Loucy (cell line): Measurements from ENCODE around the gene PACSIN2.

Source experiments
- H2AFZ ChIP-seq: fragments of 200-600 bp; sonication (generic); 2 replicates; pipeline ENCODE4 v1.6.0; 2016; ENCODE audit warnings: antibody characterized with exemption, mild to moderate bottlenecking, low read length, moderate library complexity
- H3F3A ChIP-seq: fragments of 200-600 bp; 2 replicates; pipeline ENCODE4 v1.6.0; 2016; ENCODE audit warnings: antibody characterized with exemption, low read depth, mild to moderate bottlenecking
- H3K27me3 ChIP-seq: fragments of 200-600 bp; sonication (generic); 2 replicates; pipeline ENCODE4 v1.6.1; 2014; ENCODE audit warnings: low read length, mild to moderate bottlenecking; ENCODE audit not compliant: insufficient read depth, poor library complexity, severe bottlenecking
- H3K36me3 ChIP-seq: fragments of 200-600 bp; sonication (generic); 2 replicates; pipeline ENCODE4 v1.6.1; 2016; ENCODE audit warnings: low read length; ENCODE audit not compliant: insufficient read depth
- H3K4me1 ChIP-seq: fragments of 200-600 bp; sonication (generic); 2 replicates; pipeline ENCODE4 v1.5.1; 2014; ENCODE audit warnings: low read length, mild to moderate bottlenecking; ENCODE audit not compliant: insufficient read depth, poor library complexity, severe bottlenecking
- H3K4me2 ChIP-seq: fragments of 200-600 bp; sonication (generic); 2 replicates; pipeline ENCODE4 v1.6.0; 2014; ENCODE audit warnings: antibody characterized with exemption, low read length, low read depth, mild to moderate bottlenecking; ENCODE audit not compliant: poor library complexity, severe bottlenecking
- H3K4me3 ChIP-seq: fragments of 200-600 bp; sonication (generic); 2 replicates; pipeline ENCODE4 v1.5.1; 2014; ENCODE audit warnings: low read length, mild to moderate bottlenecking, mixed read lengths; ENCODE audit not compliant: poor library complexity, severe bottlenecking
- H3K79me2 ChIP-seq: fragments of 200-600 bp; sonication (generic); 2 replicates; pipeline ENCODE4 v1.6.1; 2014; ENCODE audit warnings: low read length; ENCODE audit not compliant: insufficient read depth
- H3K9ac ChIP-seq: fragments of 200-600 bp; sonication (generic); 2 replicates; pipeline ENCODE4 v1.6.0; 2014; ENCODE audit warnings: mild to moderate bottlenecking, low read depth, low read length, moderate library complexity; ENCODE audit not compliant: poor library complexity, severe bottlenecking
- H3K9me2 ChIP-seq: fragments of 200-600 bp; sonication (generic); replicated peaks from 2 replicates; pipeline ENCODE4 v1.6.1; 2016; ENCODE audit warnings: low read depth, low read length, mixed read lengths
- H3K9me3 ChIP-seq: fragments of 200-600 bp; sonication (generic); 2 replicates; pipeline ENCODE4 v1.6.1; 2014; ENCODE audit warnings: mild to moderate bottlenecking, antibody characterized with exemption, low read length, low read depth; ENCODE audit not compliant: insufficient read depth
- H4K20me1 ChIP-seq: fragments of 200-600 bp; sonication (generic); 2 replicates; pipeline ENCODE4 v1.6.0; 2014; ENCODE audit warnings: antibody characterized with exemption, low read length, mild to moderate bottlenecking; ENCODE audit not compliant: insufficient read depth, poor library complexity, severe bottlenecking
- EZH2phosphoT487 ChIP-seq: fragments of 200-600 bp; IDR thresholded peaks from 2 replicates; pipeline ENCODE4 v1.6.1; 2018; ENCODE audit warnings: antibody characterized with exemption, mild to moderate bottlenecking, moderate library complexity, borderline replicate concordance
- TF ChIP-seq, protein P1 (sequence below): fragments of 200-600 bp; sonication (generic); conservative IDR thresholded peaks from 2 replicates; pipeline ENCODE4 v1.5.1; 2014; ENCODE audit warnings: mild to moderate bottlenecking, antibody characterized with exemption, low read length

Gene PACSIN2

DNA sequence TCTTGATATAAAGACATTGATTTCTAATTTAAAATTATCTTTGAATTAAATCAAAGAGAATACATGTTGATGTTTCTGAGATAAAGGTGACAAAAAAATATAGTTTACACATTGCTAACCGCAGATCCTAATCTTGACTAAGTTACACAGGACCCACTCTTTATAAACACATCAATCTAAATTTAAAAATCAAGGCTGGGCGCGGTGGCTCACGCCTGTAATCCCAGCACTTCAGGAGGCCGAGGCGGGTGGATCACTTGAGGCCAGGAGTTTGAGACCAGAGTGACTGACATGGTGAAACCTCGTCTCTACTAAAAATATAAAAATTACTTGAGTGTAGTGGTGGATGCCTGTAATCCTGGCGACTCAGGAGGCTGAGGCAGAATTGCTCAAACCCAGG, 159.7 kb downstream of the PACSIN2 start:
- peak overlapping the region; percentile 76 for H3K4me2 ChIP-seq
- H3K36me3 ChIP-seq = no peaks in the 10 kb centered on the region
- H3K9me3 ChIP-seq = no peaks in the 10 kb centered on the region
- TF ChIP-seq, protein P1, sequence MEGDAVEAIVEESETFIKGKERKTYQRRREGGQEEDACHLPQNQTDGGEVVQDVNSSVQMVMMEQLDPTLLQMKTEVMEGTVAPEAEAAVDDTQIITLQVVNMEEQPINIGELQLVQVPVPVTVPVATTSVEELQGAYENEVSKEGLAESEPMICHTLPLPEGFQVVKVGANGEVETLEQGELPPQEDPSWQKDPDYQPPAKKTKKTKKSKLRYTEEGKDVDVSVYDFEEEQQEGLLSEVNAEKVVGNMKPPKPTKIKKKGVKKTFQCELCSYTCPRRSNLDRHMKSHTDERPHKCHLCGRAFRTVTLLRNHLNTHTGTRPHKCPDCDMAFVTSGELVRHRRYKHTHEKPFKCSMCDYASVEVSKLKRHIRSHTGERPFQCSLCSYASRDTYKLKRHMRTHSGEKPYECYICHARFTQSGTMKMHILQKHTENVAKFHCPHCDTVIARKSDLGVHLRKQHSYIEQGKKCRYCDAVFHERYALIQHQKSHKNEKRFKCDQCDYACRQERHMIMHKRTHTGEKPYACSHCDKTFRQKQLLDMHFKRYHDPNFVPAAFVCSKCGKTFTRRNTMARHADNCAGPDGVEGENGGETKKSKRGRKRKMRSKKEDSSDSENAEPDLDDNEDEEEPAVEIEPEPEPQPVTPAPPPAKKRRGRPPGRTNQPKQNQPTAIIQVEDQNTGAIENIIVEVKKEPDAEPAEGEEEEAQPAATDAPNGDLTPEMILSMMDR = no peak
- no peak for TF ChIP-seq EZH2phosphoT487
- H3K4me3 ChIP-seq = peak overlapping the region; percentile 87
- 0 out of 2 replicates have a peak, but pooled peaks cover 2% of the 10 kb centered on the region for H3F3A ChIP-seq
- H3K27me3 ChIP-seq = no peaks in the 10 kb centered on the region
- peak overlapping the region; percentile 87 for H3K9ac ChIP-seq
- peaks cover 30% of the 10 kb centered on the region for H3K4me1 ChIP-seq
- H4K20me1 ChIP-seq = peaks cover 31% of the 10 kb centered on the region
- H3K9me2 ChIP-seq = no peaks in the 10 kb centered on the region
- H3K79me2 ChIP-seq = peaks cover 74% of the 10 kb centered on the region
- H2AFZ ChIP-seq = no peak overlapping the region

GRCh38 chr22:42848941-42849550, 165.9 kb downstream of the PACSIN2 start:
- Histone ChIP-seq H2AFZ (no peak overlapping the region), H3K9me3 (no peaks in the 10 kb centered on the region), H3K9me2 (no peaks in the 10 kb centered on the region), H3K27me3 (no peaks in the 10 kb centered on the region), H3K4me3 (no peak overlapping the region), H3K4me2 (no peak overlapping the region), H4K20me1 (peaks cover 20% of the 10 kb centered on the region), H3K36me3 (peaks cover 29% of the 10 kb centered on the region; the same call in 1 of the 2 replicates), H3K79me2 (peaks cover 57% of the 10 kb centered on the region), H3K4me1 (peaks cover 12% of the 10 kb centered on the region), H3K9ac (no peak overlapping the region), H3F3A (0 out of 2 replicates have a peak, but pooled peaks cover 3% of the 10 kb centered on the region)
- TF ChIP-seq, protein P1 = no peak
- TF ChIP-seq EZH2phosphoT487 = no peak

- no peak for TF ChIP-seq EZH2phosphoT487
- TF ChIP-seq, protein P1 = no peak
- Histone ChIP-seq H4K20me1 (peaks cover 14% of the 10 kb centered on the region), H3K36me3 (peaks cover 38% of the 10 kb centered on the region; the same call in 1 of the 2 replicates), H3F3A (0 out of 2 replicates have a peak, but pooled peaks cover 3% of the 10 kb centered on the region), H3K4me2 (no peak overlapping the region), H3K4me1 (peaks cover 7% of the 10 kb centered on the region), H3K79me2 (peaks cover 44% of the 10 kb centered on the region), H3K9me3 (no peaks in the 10 kb centered on the region), H3K9ac (no peak overlapping the region), H3K4me3 (no peak overlapping the region), H2AFZ (no peak overlapping the region), H3K9me2 (no peaks in the 10 kb centered on the region), H3K27me3 (no peaks in the 10 kb centered on the region)
These were observed 167.8 kb downstream of the PACSIN2 start for GRCh38 chr22:42847110-42847509.
